Hepatocyte (in vitro differentiated cells): ENCODE measurements around the gene EXD3. TPM values are rescaled to one million over a fixed set of nuclear protein-coding genes. Genes with fewer than 3 reads are reported as not detected.
"Not testable (repeated sequence)": the region's sequence is repeated elsewhere in the genome, so short reads cannot be mapped to it uniquely, and the experiment has no call there.

Experiments used
- DNase-seq: peaks from one replicate; pipeline ENCODE4 v3.0.0-alpha.2; 2016; ENCODE audit warnings: low spot score
- H2AFZ ChIP-seq: fragments of 200-600 bp; sonication (generic); 2 replicates; pipeline ENCODE4 v1.6.0; 2016; ENCODE audit warnings: antibody characterized with exemption, mild to moderate bottlenecking
- H3K27ac ChIP-seq: fragments of 200-600 bp; sonication (generic); 2 replicates; pipeline ENCODE4 v1.5.1; 2016; ENCODE audit warnings: mild to moderate bottlenecking
- H3K27me3 ChIP-seq: fragments of 200-600 bp; sonication (generic); 2 replicates; pipeline ENCODE4 v1.6.1; 2016
- H3K36me3 ChIP-seq: fragments of 200-600 bp; sonication (generic); replicated peaks from 2 replicates; pipeline ENCODE4 v1.5.1; 2016; ENCODE audit warnings: low read depth; ENCODE audit not compliant: insufficient read depth
- H3K4me1 ChIP-seq: fragments of 200-600 bp; sonication (generic); 2 replicates; pipeline ENCODE4 v1.5.1; 2016; ENCODE audit warnings: mild to moderate bottlenecking, moderate library complexity; ENCODE audit not compliant: insufficient read depth
- H3K4me2 ChIP-seq: fragments of 200-600 bp; sonication (generic); 2 replicates; pipeline ENCODE4 v1.6.0; 2016
- H3K4me3 ChIP-seq: fragments of 200-600 bp; sonication (generic); 2 replicates; pipeline ENCODE4 v1.5.1; 2016; ENCODE audit warnings: mild to moderate bottlenecking
- H3K79me2 ChIP-seq: fragments of 200-600 bp; sonication (generic); 2 replicates; pipeline ENCODE4 v1.6.0; 2017; ENCODE audit warnings: mild to moderate bottlenecking
- H3K9me2 ChIP-seq: fragments of 200-600 bp; sonication (generic); replicated peaks from 2 replicates; pipeline ENCODE4 v1.6.0; 2017; ENCODE audit warnings: mild to moderate bottlenecking; ENCODE audit not compliant: insufficient read depth
- H3K9me3 ChIP-seq: fragments of 200-600 bp; sonication (generic); 2 replicates; pipeline ENCODE4 v1.5.1; 2016; ENCODE audit warnings: low read depth, mild to moderate bottlenecking
- H4K20me1 ChIP-seq: fragments of 200-600 bp; sonication (generic); 2 replicates; pipeline ENCODE4 v1.6.0; 2016; ENCODE audit warnings: mild to moderate bottlenecking; ENCODE audit not compliant: insufficient read depth, poor library complexity, severe bottlenecking
- CTCF ChIP-seq: fragments of 200-600 bp; sonication (generic); IDR thresholded peaks from 2 replicates; pipeline ENCODE4 v1.5.1; 2016; ENCODE audit warnings: antibody characterized with exemption, mild to moderate bottlenecking; ENCODE audit not compliant: poor library complexity
- EZH2 ChIP-seq: fragments of 200-600 bp; sonication (generic); IDR thresholded peaks from 2 replicates; pipeline ENCODE4 v1.6.1; 2016; ENCODE audit warnings: antibody characterized with exemption, mild to moderate bottlenecking, borderline replicate concordance
- EZH2phosphoT487 ChIP-seq: fragments of 200-600 bp; sonication (generic); IDR thresholded peaks from one replicate; pipeline ENCODE4 v1.6.1; 2018; ENCODE audit warnings: antibody characterized with exemption, mild to moderate bottlenecking, low read depth, moderate library complexity; ENCODE audit not compliant: unreplicated experiment, severe bottlenecking
- WGBS: methylation state at CpG from one replicate; pipeline ENCODE4 v1.1.6; 2016; ENCODE audit warnings: low lambda C conversion rate; ENCODE audit errors: missing lambda C conversion rate; 5-methylcytosine and 5-hydroxymethylcytosine counted together
- polyA plus RNA-seq: library from polyadenylated mRNA; unstranded; fragments of >200 nt; fragmentation: Nextera tagmentation; extraction: Ambion mirVana; gene quantifications from 2 replicates; pipeline ENCODE4 v1.2.1, GENCODE V29; 2016
- total RNA-seq: library from RNA; depleted of rRNA; stranded (reverse); fragments of >200 nt; gene quantifications from 2 replicates; pipeline ENCODE4 v1.2.3, GENCODE V29; 2014

EXD3 gene
- total and polyA plus RNA-seq, 2 experiments from 2014 or later: 11.8 to 21.6 TPM

- H3K9me3 ChIP-seq: no peaks in the 10 kb centered on the region
- H3K4me3 ChIP-seq: no peak overlapping the region
- no peak overlapping the region for H3K27ac ChIP-seq
- H3K4me1 ChIP-seq: no peaks in the 10 kb centered on the region
- WGBS: 90% methylated on average over 26 of the region's 26 CpGs
- no peaks in the 10 kb centered on the region for H3K79me2 ChIP-seq
- DNase-seq: no peak
- TF ChIP-seq EZH2 (no peak), EZH2phosphoT487 (no peak), CTCF (no peak)
- H3K4me2 ChIP-seq: no peak overlapping the region
- H3K9me2 ChIP-seq: no peaks in the 10 kb centered on the region
- no peaks in the 10 kb centered on the region for H3K36me3 ChIP-seq
- H2AFZ ChIP-seq: no peak overlapping the region
- no peaks in the 10 kb centered on the region for H3K27me3 ChIP-seq
- no peaks in the 10 kb centered on the region for H4K20me1 ChIP-seq
These were observed 34.9 kb downstream of the EXD3 start for GRCh38 chr9:137387891-137388560.

- no peak overlapping the region for H3K4me3 ChIP-seq
- WGBS: 82% methylated on average over 23 of the region's 34 CpGs
- no peaks in the 10 kb centered on the region for H3K4me1 ChIP-seq
- no peak overlapping the region for H2AFZ ChIP-seq
- no peaks in the 10 kb centered on the region for H4K20me1 ChIP-seq
- no peaks in the 10 kb centered on the region for H3K79me2 ChIP-seq
- no peak overlapping the region for H3K4me2 ChIP-seq
- no peaks in the 10 kb centered on the region for H3K9me2 ChIP-seq
- no peaks in the 10 kb centered on the region for H3K27me3 ChIP-seq
- no peaks in the 10 kb centered on the region for H3K36me3 ChIP-seq
- DNase-seq: no peak
- H3K27ac ChIP-seq: no peak overlapping the region
- no peak for TF ChIP-seq EZH2
- TF ChIP-seq CTCF: no peak
- TF ChIP-seq EZH2phosphoT487: no peak
- no peaks in the 10 kb centered on the region for H3K9me3 ChIP-seq
These were observed 35.7 kb downstream of the EXD3 start for GRCh38 chr9:137387114-137387890.

GRCh38 chr9:137386507-137387113 lies 36.4 kb downstream of the EXD3 start:
- H2AFZ ChIP-seq, H3K9me2 ChIP-seq, DNase-seq, H3K4me2 ChIP-seq, H3K27ac ChIP-seq, H3K79me2 ChIP-seq, H4K20me1 ChIP-seq, H3K4me1 ChIP-seq, H3K36me3 ChIP-seq, H3K9me3 ChIP-seq, H3K27me3 ChIP-seq, H3K4me3 ChIP-seq: not testable (repeated sequence)
- WGBS: 91% methylated on average over 7 of the region's 12 CpGs

- no peak overlapping the region for H3K4me3 ChIP-seq
- H3K9me2 ChIP-seq: no peaks in the 10 kb centered on the region
- H3K4me1 ChIP-seq: no peaks in the 10 kb centered on the region
- no peak overlapping the region for H2AFZ ChIP-seq
- WGBS: 95% methylated on average over 26 of the region's 26 CpGs
- no peaks in the 10 kb centered on the region for H3K9me3 ChIP-seq
- no peak overlapping the region for H3K27ac ChIP-seq
- H3K36me3 ChIP-seq: no peaks in the 10 kb centered on the region
- H3K4me2 ChIP-seq: no peak overlapping the region
- no peaks in the 10 kb centered on the region for H3K27me3 ChIP-seq
- DNase-seq: no peak
- no peaks in the 10 kb centered on the region for H4K20me1 ChIP-seq
- TF ChIP-seq EZH2 (no peak), CTCF (no peak)
- no peaks in the 10 kb centered on the region for H3K79me2 ChIP-seq
These were observed 37.8 kb downstream of the EXD3 start for GRCh38 chr9:137385061-137385655.
